ENCODE measurements around the gene RPS29.
"Not testable (repeated sequence)": the region's sequence is repeated elsewhere in the genome, so short reads cannot be mapped to it uniquely, and the experiment has no call there.

DNA sequence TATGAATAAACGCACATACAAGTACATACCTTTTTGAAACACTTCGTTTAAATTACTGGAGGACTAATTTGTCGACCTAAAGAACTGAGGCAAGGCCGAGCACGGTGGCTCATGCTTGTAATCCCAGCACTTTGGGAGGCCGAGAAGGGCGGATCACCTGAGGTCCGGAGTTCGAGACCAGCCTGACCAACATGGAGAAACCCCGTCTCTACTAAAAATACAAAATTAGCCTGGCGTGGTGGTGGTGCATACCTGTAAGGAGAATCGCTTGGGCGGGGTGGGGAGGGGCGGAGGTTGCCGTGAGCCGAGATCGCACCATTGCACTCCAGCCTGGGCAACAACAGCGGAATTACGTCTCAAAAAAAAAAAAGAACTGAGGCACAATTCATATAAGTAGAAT is 33.1 kb upstream of the RPS29 start:
- not testable (repeated sequence) for TF ChIP-seq CTCF, POLR2A (IDR thresholded peaks at IDR 0.05)
